Gastroesophageal sphincter (tissue), 3 donors: Measurements from ENCODE around the gene KCNQ1OT1.

Experiments used
- EP300 ChIP-seq: sonication (generic); formaldehyde crosslinking; IDR thresholded peaks from one replicate; pipeline ENCODE4 v1.6.1; 2017; ENCODE audit warnings: antibody characterized with exemption, mild to moderate bottlenecking
- POLR2A ChIP-seq, 2 donors: fragments of 450-650 bp; IDR thresholded peaks; one replicate each; pipeline ENCODE4 v1.6.1; 2017; ENCODE audit warnings: antibody characterized with exemption in 2 of 2, mild to moderate bottlenecking in 2 of 2, moderate library complexity in 1 of 2
- POLR2AphosphoS5 ChIP-seq: sonication (generic); formaldehyde crosslinking; IDR thresholded peaks from one replicate; pipeline ENCODE4 v1.6.1; 2017; ENCODE audit warnings: antibody characterized with exemption
- TF ChIP-seq, protein P1 (sequence below), 4 experiments: fragments of 200-600 bp in 2 of 4; fragments of 450-650 bp in 2 of 4; sonication (generic) in 1 of 4; IDR thresholded peaks; one replicate each; pipeline ENCODE4 v1.5.1; 2017 to 2019; ENCODE audit warnings: antibody characterized with exemption in 4 of 4, mild to moderate bottlenecking in 2 of 4, moderate library complexity in 2 of 4

DNA sequence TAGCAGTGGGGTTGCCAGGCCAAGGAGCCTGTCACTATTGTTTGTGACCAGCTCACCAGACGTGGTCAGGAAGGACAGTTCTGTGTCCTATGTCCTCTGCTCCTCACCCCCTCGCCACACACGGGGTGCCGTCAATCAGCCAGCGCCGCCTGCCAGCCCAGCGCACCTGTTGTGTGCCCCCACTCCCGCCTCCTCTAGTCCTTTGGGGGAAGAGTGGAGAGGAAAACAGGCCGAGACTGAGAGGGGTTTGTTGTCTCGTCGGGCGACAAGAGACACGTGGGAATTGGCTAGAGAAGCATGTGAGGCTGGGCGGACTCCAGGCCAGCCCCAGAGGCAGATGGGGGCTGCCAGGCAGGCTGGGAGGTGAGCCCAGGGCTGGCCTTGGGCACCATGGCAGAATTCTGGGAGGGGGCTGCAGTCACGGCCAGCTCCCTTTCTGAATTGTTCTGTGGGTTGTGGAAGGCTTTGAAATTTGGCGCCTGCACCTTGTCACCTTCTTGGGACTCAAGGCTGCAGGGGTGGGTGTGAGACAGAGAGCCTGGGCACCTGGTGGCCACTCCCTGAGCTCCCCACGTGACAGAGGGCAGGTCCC, 3.1 kb upstream of the KCNQ1OT1 start:
- no peak for TF ChIP-seq POLR2AphosphoS5
- no peak for TF ChIP-seq EP300
- TF ChIP-seq, protein P1, sequence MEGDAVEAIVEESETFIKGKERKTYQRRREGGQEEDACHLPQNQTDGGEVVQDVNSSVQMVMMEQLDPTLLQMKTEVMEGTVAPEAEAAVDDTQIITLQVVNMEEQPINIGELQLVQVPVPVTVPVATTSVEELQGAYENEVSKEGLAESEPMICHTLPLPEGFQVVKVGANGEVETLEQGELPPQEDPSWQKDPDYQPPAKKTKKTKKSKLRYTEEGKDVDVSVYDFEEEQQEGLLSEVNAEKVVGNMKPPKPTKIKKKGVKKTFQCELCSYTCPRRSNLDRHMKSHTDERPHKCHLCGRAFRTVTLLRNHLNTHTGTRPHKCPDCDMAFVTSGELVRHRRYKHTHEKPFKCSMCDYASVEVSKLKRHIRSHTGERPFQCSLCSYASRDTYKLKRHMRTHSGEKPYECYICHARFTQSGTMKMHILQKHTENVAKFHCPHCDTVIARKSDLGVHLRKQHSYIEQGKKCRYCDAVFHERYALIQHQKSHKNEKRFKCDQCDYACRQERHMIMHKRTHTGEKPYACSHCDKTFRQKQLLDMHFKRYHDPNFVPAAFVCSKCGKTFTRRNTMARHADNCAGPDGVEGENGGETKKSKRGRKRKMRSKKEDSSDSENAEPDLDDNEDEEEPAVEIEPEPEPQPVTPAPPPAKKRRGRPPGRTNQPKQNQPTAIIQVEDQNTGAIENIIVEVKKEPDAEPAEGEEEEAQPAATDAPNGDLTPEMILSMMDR (IDR thresholded peaks at IDR 0.05), result no peak
- TF ChIP-seq POLR2A (IDR thresholded peaks at IDR 0.05), result no peak
